ENCODE data around the gene ADAMTS6. TPM values are rescaled to one million over a fixed set of nuclear protein-coding genes. Genes with fewer than 3 reads are reported as not detected.
A peak's percentile ranks its signal among the peaks of the same experiment; 100 is the strongest.

The ADAMTS6 gene
- total RNA-seq, 2 donors from 2014 or later: 1.7 TPM

DNA sequence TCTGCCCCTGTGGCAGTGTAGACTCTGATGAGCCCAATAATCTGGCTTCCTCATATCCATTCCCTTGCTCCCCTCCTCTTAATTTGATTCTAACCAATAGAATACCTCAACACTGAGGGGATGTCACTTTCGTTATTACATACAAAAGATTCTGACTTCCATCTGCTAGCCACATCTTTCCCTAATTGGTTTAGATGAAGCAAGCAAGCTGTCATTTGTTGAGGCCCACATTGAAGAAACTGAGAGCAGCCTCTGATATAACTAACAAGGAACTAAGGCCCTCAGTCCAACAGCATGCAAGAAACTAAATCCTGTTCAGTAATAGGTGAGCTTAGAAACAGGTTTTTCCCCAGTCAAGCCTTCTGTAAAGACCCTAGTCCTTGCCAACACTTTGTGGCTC is 5.8 kb downstream of the ADAMTS6 start:
- intact Hi-C loops (cut with DNase I): no loop called here
- DNase-seq (no peak), ATAC-seq (no peak)

DNA sequence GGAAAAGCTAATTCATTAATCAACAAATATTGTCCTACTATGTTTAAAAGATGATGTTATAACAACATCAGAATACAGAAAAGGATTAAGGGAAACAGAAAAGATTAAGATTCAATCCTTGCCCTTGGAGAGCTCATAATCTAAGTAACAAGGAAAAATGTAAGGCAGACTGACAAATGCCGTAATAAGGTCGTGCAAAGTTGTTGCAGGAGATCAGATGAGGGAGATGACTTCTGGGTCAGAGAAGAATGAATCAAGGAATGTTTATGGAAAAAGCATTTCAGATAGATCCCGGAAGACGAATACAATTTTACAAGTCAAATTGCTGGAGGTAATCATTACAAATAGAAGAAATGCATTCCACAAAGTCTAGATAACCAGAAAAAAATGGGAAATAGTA is 6.4 kb downstream of the ADAMTS6 start:
- ATAC-seq: no peak
- DNase-seq: no peak
- intact Hi-C loops (cut with DNase I): no loop called here

DNA sequence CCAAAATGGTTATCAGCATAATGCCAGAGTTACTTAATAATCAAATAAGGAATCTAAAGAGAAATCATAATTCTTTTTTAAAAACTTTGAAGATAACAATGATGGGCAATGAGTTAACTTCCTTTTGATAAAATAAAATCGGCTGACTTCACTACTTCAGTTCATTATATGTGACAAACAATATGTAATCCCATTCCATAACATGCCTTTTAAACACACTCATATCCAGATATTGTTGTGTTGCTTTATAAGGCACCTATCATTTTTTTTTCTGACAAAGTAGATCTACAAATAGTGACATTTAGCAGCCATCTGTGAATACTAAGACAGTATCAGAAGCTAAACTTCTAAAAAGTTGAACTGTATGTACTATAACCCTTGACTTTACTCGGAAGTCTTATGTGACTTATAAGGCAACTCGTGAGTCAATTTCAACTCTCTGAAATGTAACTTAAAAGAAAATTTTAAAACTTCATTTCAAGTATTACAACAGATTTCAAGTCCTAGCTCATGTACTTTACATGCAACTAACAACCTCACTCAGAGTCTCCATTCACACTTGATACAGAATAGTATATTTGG is 7.5 kb downstream of the ADAMTS6 start:
- DNase-seq (no peak), ATAC-seq (no peak)
- intact Hi-C loops (cut with DNase I): no loop called here

DNA sequence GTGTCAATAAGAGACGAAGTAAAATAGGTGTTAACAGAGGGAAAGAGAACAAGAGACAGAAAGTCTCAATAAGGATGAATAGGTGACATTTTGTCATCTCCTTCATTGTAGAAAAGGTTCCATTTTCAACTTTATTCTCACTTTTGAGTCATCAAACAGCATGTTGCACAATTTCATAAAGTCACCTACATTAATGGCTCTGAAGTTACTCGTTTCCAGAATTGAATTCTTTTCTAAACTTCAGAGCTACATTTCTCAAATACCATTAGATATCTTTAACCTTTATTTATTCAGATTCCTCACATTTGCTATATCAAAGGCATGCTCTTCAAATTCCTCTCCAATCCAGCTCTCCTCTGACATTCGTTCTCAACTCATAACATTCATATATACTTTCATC is 13.1 kb downstream of the ADAMTS6 start:
- DNase-seq (no peak), ATAC-seq (no peak)
- intact Hi-C loops (cut with DNase I): no loop called here

DNA sequence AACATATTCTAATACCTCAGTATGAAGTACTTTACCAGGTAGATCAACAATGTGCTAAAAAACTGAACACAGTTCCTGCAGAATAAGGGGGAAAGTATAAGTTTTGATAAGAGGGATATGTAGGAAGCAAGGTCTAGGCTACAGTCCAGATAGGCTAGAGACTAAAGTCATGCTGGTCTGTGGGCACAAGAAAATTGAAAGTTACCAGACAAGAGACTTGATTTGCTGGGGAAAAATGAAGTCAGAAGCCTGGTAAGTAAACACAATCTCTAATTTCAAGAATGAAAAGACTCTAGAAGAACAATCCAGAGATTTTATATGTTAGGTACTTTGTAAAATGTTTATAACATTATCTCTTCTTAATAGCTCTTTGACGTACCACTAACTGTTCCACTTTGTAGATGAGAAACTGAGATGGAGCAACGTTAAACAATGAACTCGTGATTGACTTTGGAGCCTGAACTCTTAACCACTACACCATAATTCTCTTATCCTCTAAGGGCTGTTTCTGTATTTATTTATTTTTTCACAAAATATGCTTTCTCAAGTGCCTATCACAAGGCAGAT is 19.5 kb downstream of the ADAMTS6 start:
- no peak for ATAC-seq
- intact Hi-C loops (cut with DNase I): no loop called here
- DNase-seq: no peak

DNA sequence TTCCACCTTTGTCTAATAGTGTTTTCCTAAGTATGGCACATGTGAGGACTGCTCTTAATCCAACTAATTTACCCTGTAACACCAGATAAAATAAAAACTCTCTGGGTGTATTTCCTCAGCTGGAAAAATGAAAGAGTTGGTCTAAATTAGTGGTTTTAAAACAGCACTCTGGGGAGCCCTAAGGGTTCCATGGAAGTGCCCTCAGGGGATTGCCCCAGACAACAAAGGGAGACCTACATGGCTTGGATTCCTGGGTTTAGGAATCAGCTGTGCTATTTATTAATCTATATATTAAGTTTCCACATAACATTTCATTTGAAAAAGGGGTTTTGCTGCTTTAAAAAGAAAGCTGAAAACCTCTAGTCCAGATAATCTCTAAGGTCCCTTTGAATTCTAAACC is 20.2 kb downstream of the ADAMTS6 start:
- DNase-seq (no peak), ATAC-seq (no peak)
- intact Hi-C loops (cut with DNase I): no loop called here

DNA sequence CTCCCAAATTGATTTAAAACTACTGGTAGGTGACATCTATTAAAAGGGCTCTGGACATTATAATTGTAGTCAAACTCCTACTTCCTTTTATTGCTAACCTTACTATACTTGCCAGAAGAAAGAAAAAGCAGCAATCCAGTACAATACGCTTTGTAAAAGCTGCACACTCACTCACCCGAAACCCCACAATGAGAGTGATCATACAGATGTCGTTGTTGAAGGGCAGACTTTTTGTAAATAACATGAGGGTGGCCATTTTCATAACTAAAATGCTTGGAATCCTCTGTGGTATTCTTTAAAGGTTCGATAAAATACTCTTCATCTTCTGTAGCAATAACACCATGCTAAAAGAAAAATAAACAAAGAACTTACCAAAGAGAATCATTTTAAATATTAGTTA is 21.7 kb downstream of the ADAMTS6 start:
- ATAC-seq (no peak), DNase-seq (no peak)
- intact Hi-C loops (cut with DNase I): no loop called here

DNA sequence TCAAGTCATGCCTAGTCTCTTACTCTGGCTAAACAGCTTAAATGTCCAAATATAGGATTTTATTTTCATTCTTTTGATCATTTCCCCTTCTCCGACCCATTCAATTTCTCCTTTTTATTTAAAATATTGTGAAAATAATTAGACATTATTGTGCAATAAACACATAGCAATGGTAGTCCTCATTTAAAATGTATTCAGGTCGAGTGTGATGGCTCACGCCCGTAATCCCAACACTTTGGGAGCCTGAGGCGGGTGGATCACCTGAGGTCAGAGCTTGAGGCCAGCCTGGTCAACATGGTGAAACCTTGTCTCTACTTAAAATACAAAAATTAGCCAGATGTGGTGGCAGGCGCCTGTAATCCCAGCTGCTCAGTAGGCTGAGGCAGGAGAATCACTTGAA is 26.7 kb downstream of the ADAMTS6 start:
- intact Hi-C loops (cut with DNase I): no loop called here
- no peak for DNase-seq
- ATAC-seq: no peak

DNA sequence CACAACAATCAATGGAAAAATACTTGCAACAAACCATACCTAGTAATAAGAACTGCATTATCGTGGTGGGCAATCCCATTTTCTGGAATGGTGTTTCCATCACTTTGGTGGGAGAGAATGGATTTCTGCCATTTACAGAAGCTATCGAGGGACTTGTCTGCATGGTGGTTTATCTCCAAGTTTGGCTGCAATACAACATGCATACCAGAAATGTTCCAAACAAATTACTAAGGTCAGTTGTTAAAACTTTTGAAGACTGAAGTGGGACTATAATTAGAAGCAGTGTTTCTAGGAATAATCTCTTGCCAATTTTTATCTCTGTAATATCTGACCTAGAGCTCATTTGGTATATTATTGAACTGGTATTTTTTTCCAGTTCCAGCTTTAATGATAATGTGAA is 30.3 kb downstream of the ADAMTS6 start:
- ATAC-seq (no peak), DNase-seq (no peak)
- intact Hi-C loops (cut with DNase I): no loop called here

DNA sequence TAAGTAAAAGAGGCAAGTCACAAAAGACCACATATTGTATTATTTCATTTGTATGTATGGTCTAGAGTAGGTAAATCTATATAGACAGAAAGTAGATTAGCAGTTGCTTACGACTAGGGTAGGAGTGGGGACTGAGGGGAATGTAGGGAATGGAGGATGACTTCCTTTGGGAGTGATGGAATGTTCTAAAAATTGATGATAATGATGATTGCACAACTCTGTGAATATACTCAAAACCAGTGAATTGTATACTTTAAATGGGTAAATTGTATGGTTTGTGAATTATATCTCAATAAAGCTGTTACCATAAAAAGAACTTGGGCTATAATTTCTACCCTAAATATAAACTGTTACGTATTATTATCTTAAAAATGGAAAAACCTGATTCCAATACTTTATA is 35.0 kb downstream of the ADAMTS6 start:
- no peak for ATAC-seq
- no peak for DNase-seq
- intact Hi-C loops (cut with DNase I): no loop called here

DNA sequence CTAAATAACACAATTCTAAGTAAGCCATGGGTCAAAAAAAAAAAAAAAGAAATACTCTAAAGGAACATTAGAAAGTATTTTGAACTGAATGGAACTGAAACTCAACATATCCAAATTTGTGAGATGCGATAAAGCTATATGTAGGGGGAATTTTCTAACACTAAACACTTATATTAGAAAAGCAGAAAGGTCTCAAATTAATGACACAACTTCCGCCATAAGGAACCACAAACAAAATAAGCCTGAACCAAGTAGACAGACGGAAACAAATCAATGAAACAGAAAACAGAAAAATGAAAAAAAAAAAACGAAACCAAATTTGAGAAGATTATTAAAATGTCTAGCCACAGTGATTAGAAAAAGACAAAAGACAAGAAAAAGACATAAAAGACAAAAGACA is 39.9 kb downstream of the ADAMTS6 start:
- ATAC-seq (no peak), DNase-seq (no peak)
- intact Hi-C loops (cut with DNase I): no loop called here

DNA sequence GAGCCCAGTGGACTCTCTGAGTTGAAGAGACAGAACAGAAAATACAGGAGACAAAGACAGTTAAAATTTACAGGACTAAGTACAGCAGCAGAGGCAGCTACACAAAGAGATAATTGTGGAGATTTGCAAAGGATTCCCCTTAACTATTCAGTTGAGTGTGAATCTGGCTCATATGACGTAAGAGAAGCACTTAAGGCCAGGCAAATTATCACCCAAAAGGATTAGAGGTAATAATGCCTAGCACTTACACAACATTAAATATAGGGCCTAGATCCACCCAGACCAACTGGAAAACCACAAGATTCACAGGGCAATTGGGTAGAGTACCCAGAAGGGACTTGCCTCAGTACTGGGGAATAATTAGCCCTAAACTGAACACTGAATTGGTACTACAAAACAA is 41.3 kb downstream of the ADAMTS6 start:
- no peak for DNase-seq

DNA sequence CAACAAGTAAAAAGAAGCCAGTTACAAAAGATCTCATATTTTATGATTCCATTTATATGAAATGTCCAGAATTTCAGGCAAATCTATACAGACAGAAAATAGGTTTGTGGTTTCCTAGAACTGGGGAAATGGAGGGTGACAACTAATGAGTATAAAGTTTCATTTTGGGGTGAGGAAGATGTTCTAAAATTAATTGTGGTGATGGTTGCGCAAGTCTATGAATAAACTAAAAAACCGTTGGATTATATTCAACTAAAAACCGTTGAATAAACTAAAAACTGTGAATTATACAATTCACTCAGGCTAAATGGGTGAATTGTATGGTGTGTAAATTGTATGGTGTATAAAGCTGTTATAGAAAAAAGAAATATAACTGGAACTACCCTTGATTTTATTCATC is 47.6 kb downstream of the ADAMTS6 start:
- no peak for DNase-seq
- intact Hi-C loops (cut with DNase I): no loop called here
- ATAC-seq: no peak

More for the DNA sequence above, 41.3 kb downstream of the ADAMTS6 start:
- intact Hi-C loops (cut with DNase I): no loop called here
- no peak for ATAC-seq

DNA sequence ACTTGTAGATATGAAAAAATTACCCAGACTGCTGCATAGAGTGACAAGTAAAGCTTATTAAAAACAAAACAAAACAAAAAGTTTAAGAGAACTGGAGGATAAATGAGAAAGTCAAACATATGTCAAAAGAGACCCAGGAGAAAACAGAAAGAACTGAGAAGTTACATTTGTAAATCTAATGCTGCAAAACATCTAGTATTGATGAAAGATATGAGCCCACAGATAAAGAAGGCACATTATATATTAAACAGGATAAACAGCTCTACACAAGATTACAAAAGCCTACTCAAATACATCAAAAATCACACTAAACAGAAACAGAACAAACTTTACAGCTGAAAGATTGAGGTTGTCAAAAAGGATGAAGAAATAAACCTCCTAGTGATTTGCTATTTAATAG is 55.1 kb downstream of the ADAMTS6 start:
- DNase-seq: no peak
- ATAC-seq: no peak
- intact Hi-C loops (cut with DNase I): no loop called here

DNA sequence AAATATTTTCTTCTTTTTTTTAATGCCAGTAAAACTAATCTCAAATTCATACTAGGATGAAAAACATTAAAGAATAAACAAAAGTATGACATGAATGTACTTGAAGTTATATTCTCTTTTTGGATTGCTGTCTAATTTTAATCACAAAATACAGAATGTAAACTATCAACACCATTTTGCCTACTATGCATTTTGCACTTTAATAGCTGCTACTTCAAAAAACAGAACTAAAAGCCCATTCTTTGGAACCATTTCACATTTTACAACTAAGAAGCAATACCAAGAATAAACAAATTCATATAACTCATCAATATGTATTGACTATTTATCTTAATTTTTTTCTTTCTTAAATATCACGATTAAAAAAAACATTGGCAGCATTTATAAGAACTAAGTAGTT is 58.1 kb downstream of the ADAMTS6 start:
- intact Hi-C loops (cut with DNase I): no loop called here
- ATAC-seq (no peak), DNase-seq (no peak)

DNA sequence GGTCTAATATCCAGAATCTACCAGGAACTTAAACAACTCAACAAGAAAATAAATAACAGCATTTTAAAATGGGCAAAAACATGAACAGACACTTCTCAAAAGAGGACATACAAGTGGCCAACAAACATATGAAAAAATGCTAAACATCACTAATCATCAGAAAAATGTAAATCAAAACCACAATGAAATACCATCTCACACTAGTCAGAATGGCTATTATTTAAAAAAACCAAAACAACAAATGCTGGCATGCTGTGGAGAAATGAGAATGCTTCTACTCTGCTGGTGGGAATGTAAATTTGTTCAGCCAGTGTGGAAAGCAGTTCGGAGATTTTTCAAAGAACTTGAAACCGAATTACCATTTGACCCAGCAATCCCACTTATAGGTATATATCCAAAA is 63.1 kb downstream of the ADAMTS6 start:
- no peak for DNase-seq
- intact Hi-C loops (cut with DNase I): no loop called here
- ATAC-seq: no peak

DNA sequence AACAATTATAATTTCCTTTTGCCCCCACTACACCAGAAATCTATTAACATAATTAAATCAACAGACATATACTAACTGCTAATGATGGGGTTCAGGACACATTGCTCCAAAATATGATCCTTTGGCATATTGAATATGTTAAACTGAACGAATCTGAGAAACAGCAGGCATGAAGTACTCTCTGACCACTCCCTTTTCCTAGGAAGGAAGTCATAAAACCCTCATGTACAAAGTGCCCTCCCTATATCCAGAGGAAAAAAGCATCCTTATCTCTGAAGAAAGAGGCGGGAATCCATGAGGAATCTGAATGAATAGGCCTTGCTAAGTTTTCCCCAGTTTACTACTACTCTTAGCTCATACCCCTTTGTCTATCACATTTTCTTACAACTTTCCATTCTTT is 67.9 kb downstream of the ADAMTS6 start:
- intact Hi-C loops (cut with DNase I): no loop called here
- ATAC-seq: no peak
- DNase-seq: no peak

DNA sequence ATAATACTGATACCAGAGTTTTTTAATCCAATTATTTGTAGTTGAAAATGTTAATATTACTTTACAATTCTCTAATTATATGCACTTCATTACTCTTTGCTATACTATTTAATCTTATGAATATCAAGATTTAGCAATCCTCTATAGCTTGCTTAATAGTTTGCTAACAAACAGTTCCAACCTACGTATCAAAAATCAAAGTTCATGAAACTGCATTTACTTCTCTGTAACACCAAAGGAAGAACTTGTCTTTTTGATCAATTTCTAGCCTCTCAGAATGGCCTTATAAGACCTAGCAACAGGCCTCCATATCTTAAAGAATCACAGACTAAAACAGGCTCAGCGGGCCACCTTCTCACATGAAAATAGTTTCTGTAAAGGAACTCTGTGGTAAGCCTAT is 68.9 kb downstream of the ADAMTS6 start:
- DNase-seq: no peak
- intact Hi-C loops (cut with DNase I): no loop called here
- no peak for ATAC-seq

DNA sequence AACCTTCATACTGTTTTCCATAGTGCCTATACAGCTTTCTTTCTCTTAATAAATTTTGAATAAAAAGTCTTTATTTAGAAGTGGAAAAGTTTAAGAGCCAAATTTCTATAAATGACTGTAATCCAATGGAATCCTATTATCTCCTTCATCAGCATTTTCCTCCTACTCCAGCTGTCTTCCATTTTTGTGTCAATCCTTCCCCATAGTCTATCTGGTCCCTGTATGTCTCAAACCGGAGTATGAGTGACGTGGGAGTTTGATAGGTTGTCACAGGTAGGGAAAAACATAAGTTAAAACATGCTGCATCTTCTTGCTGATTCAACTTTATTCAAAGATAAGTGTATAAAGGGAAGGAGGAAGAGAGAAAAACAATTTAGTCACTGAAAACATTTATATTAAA is 70.4 kb downstream of the ADAMTS6 start:
- intact Hi-C loops (cut with DNase I): no loop called here
- ATAC-seq: no peak
- no peak for DNase-seq

DNA sequence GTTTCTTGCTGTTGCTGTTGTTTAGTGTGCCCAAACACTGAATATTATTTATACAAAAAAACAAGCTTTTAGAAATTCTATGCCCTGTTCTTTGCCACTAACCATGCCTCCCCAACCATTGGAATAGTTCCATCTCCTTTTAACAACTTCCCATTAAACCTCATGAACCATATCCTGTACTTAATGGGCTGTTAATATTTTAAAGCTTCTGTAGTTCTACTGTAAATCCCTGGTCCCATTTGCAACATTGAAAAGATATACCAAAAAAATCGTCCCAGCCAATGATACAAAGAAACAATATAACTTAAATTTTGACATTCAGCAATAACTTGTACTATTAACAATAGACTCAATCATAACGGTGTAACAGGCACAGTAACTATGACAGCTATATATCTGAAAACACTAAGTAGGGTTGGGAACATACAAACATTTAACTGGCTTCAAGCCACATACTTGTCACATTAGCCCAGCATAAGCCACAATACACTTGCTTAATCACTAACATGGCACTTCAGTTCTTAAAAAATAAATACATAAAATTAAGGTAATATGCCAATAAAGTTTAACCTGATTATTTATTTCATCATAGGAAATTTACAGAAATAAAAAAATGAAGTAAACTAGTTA is 86.1 kb downstream of the ADAMTS6 start:
- no peak for ATAC-seq
- intact Hi-C loops (cut with DNase I): no loop called here
- DNase-seq: no peak

DNA sequence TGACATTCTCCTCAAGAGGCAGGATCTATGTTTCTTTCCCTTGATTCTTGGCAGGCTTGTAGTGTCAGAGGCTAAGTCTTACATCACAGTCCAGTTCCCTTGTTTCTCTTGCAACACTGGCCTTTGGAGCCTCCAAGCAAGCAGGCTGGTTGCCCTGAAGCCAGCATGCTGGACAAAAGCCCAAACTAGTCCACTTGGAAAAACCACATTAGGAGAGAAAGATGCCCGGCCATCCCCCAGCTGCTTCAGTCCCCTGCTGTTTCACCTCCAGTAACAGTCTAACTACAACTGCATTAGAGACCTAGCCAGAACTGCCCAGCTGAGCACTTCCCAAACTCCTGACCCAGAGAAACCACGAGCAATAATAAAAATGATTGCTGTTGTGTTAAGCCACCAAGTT is 87.6 kb downstream of the ADAMTS6 start:
- intact Hi-C loops (cut with DNase I): no loop called here
- peak; percentile 74 to 98 for ATAC-seq
- peak; percentile 51 for DNase-seq

All from left cardiac atrium (tissue), 4 donors.